HCT116 (cell line): ENCODE measurements around the gene CYTIP. TPM values are rescaled to one million over a fixed set of nuclear protein-coding genes. Genes with fewer than 3 reads are reported as not detected.

Source experiments
- ATAC-seq: fragments of 200-7000 bp; cut with Tn5 transposase; 2 replicates; pipeline ENCODE4 v1.9.1; 2020; ENCODE audit warnings: mild to moderate bottlenecking, moderate library complexity
- BruUV-seq: library from RNA; stranded (reverse); fragments of 400-500 nt; replicated peaks from 2 replicates; lab custom pipeline; 2021; lab: Mats Ljungman, UMichigan
- CTCF ChIA-PET: fragments of 300-600 bp; sonication (Branson Sonifier 250); formaldehyde crosslinking; loops from one replicate; lab custom pipeline; 2021; ENCODE audit warnings: antibody characterized with exemption; lab: Charles Lee
- POLR2A ChIA-PET: fragments of 300-600, 350-600 bp; sonication (Branson Sonifier 250); formaldehyde crosslinking; loops from one replicate; lab custom pipeline; 2021; ENCODE audit warnings: antibody characterized with exemption; lab: Charles Lee
- RAD21 ChIA-PET, 2 experiments: fragments of 300-600 bp; sonication (Branson Sonifier 250); formaldehyde crosslinking; loops; one replicate each; lab custom pipeline; 2023; ENCODE audit warnings: low total read pairs in 2 of 2; ENCODE audit not compliant: uncharacterized antibody in 2 of 2, unreplicated experiment in 2 of 2, low non-redundant PET in 1 of 2; lab: Charles Lee
- DNase-seq: peaks from one replicate; pipeline ENCODE4 v3.0.0-alpha.2; 2010; ENCODE audit warnings: low read depth, low spot score
- H2AFZ ChIP-seq: fragments of 200-600 bp; shearing (Covaris generic), sonication (generic); 2 replicates; pipeline ENCODE4 v1.6.1; 2017; ENCODE audit warnings: low read depth, mixed run types, mixed read lengths, antibody characterized with exemption, low read length; ENCODE audit not compliant: poor library complexity, severe bottlenecking
- H3K27ac ChIP-seq: 2 replicates; pipeline ENCODE4 v1.5.1; 2012; ENCODE audit warnings: low read depth, low read length
- H3K27me3 ChIP-seq: fragments of 200-600 bp; sonication (generic); 2 replicates; pipeline ENCODE4 v1.6.1; 2016; ENCODE audit warnings: mixed run types, low read length, mixed read lengths; ENCODE audit not compliant: insufficient read depth
- H3K36me3 ChIP-seq, 2 experiments: fragments of 200-500 bp in 1 of 2; fragments of 200-600 bp in 1 of 2; sonication (Bioruptor generic) in 1 of 2; sonication (generic) in 1 of 2; 2 replicates each; pipeline versions ENCODE4 v1.5.1 to v1.6.1; 2014 to 2016; ENCODE audit warnings: low read length in 2 of 2, inconsistent platforms in 1 of 2, mixed read lengths in 1 of 2, mixed run types in 1 of 2; ENCODE audit not compliant: insufficient read depth in 2 of 2, control insufficient read depth in 1 of 2
- H3K4me1 ChIP-seq, 2 experiments: fragments of 200-600 bp in 1 of 2; sonication (generic) in 1 of 2; 2 replicates each; pipeline versions ENCODE4 v1.5.1 to v1.6.1; 2012 to 2017; ENCODE audit warnings: low read length in 2 of 2, inconsistent platforms in 1 of 2, mild to moderate bottlenecking in 1 of 2, mixed read lengths in 1 of 2, mixed run types in 1 of 2, moderate library complexity in 1 of 2; ENCODE audit not compliant: insufficient read depth in 2 of 2, control insufficient read depth in 1 of 2
- H3K4me2 ChIP-seq: fragments of 200-600 bp; sonication (generic); 2 replicates; pipeline ENCODE4 v1.6.1; 2017; ENCODE audit warnings: mixed run types, low read length, mixed read lengths
- H3K4me3 ChIP-seq, 2 experiments: fragments of 200-600 bp in 1 of 2; sonication (generic) in 1 of 2; replicated peaks in 1 of 2; 2 replicates each; pipeline ENCODE4 v1.5.1; 2011 to 2016; ENCODE audit warnings: low read length in 2 of 2, control low read depth in 1 of 2, low read depth in 1 of 2, mild to moderate bottlenecking in 1 of 2, mixed read lengths in 1 of 2, mixed run types in 1 of 2
- H3K79me2 ChIP-seq: fragments of 200-600 bp; sonication (generic); 2 replicates; pipeline ENCODE4 v1.6.1; 2017; ENCODE audit warnings: mild to moderate bottlenecking, mixed run types, low read length, moderate library complexity, mixed read lengths; ENCODE audit not compliant: insufficient read depth
- H3K9ac ChIP-seq: fragments of 200-600 bp; sonication (generic); 2 replicates; pipeline ENCODE4 v1.6.1; 2016; ENCODE audit warnings: low read length, mixed read lengths
- H3K9me2 ChIP-seq: fragments of 200-600 bp; sonication (generic), shearing (Covaris generic); 2 replicates; pipeline ENCODE4 v1.6.1; 2017; ENCODE audit warnings: mixed run types, mild to moderate bottlenecking, moderate library complexity; ENCODE audit not compliant: insufficient read depth
- H3K9me3 ChIP-seq, 2 experiments: fragments of 200-500 bp in 1 of 2; fragments of 200-600 bp in 1 of 2; sonication (Bioruptor generic) in 1 of 2; sonication (generic) in 1 of 2; 2 replicates each; pipeline ENCODE4 v1.6.1; 2014 to 2017; ENCODE audit warnings: low read length in 2 of 2, mixed read lengths in 2 of 2, inconsistent platforms in 1 of 2, low read depth in 1 of 2, mild to moderate bottlenecking in 1 of 2, mixed run types in 1 of 2, moderate library complexity in 1 of 2; ENCODE audit not compliant: control insufficient read depth in 1 of 2, insufficient read depth in 1 of 2
- H4K20me1 ChIP-seq: fragments of 200-600 bp; sonication (generic), shearing (Covaris generic); 2 replicates; pipeline ENCODE4 v1.6.1; 2017; ENCODE audit warnings: mixed run types, mild to moderate bottlenecking, moderate library complexity; ENCODE audit not compliant: insufficient read depth
- ATF3 ChIP-seq: IDR thresholded peaks from 2 replicates; pipeline ENCODE4 v1.6.1; 2012
- EGR1 ChIP-seq: IDR thresholded peaks from 2 replicates; pipeline ENCODE4 v1.6.1; 2012; ENCODE audit warnings: low read depth
- ELF1 ChIP-seq: IDR thresholded peaks from 2 replicates; pipeline ENCODE4 v1.6.1; 2012; ENCODE audit warnings: low read depth, borderline replicate concordance
- EZH2 ChIP-seq: fragments of 200-600 bp; sonication (generic); IDR thresholded peaks from 2 replicates; pipeline ENCODE4 v1.6.1; 2017; ENCODE audit warnings: antibody characterized with exemption, mixed run types
- EZH2phosphoT487 ChIP-seq: fragments of 200-600 bp; IDR thresholded peaks from 2 replicates; pipeline ENCODE4 v1.6.1; 2018; ENCODE audit warnings: antibody characterized with exemption, borderline replicate concordance
- FOSL1 ChIP-seq: IDR thresholded peaks from 2 replicates; pipeline ENCODE4 v1.6.1; 2012; ENCODE audit warnings: low read depth
- MAX ChIP-seq: IDR thresholded peaks from 2 replicates; pipeline ENCODE4 v1.6.1; 2012
- POLR2A ChIP-seq: IDR thresholded peaks from 2 replicates; pipeline ENCODE4 v1.7.0; 2011; ENCODE audit warnings: borderline replicate concordance; ENCODE audit not compliant: insufficient read depth, insufficient read length; ENCODE audit errors: extremely low read depth
- REST ChIP-seq: IDR thresholded peaks from 2 replicates; pipeline ENCODE4 v1.6.1; 2012; ENCODE audit warnings: low read depth
- SP1 ChIP-seq: IDR thresholded peaks from 2 replicates; pipeline ENCODE4 v1.6.1; 2012; ENCODE audit warnings: low read depth
- SRF ChIP-seq: IDR thresholded peaks from 2 replicates; pipeline ENCODE4 v1.6.1; 2012; ENCODE audit warnings: low read depth
- TCF7L2 ChIP-seq: IDR thresholded peaks from 2 replicates; pipeline ENCODE4 v1.7.0; 2011; ENCODE audit warnings: borderline replicate concordance, inconsistent platforms; ENCODE audit not compliant: insufficient read depth, insufficient read length; ENCODE audit errors: extremely low read depth
- YY1 ChIP-seq: IDR thresholded peaks from 2 replicates; pipeline ENCODE4 v1.6.1; 2011; ENCODE audit warnings: low read length, low read depth, moderate library complexity, mild to moderate bottlenecking; ENCODE audit not compliant: insufficient replicate concordance; ENCODE audit errors: extremely low read depth
- ZFX ChIP-seq: fragments of 450-650 bp; IDR thresholded peaks from 2 replicates; pipeline ENCODE4 v1.6.1; 2017
- ZNF274 ChIP-seq: fragments of 200-500 bp; sonication (Bioruptor generic); IDR thresholded peaks from 2 replicates; pipeline ENCODE4 v1.6.1; 2014; ENCODE audit warnings: mild to moderate bottlenecking, low read depth, low read length, inconsistent platforms
- intact Hi-C: fragments of 100-400 bp; cut with micrococcal nuclease; formaldehyde crosslinking; loops from 2 replicates; pipeline ENCODE4 v1.10.0; 2022
- total RNA-seq: library from RNA; stranded (reverse); gene quantifications from one replicate; pipeline ENCODE4 v1.2.1, GENCODE V29; 2021; ENCODE audit not compliant: unreplicated experiment

CYTIP gene
- total RNA-seq, 1 experiment from 2014 or later = 0.64 TPM

- POLR2A ChIA-PET = no interaction called here
- TF ChIP-seq EZH2 = no peak
- no peak for TF ChIP-seq REST
- TF ChIP-seq ZNF274 = no peak
- TF ChIP-seq ZFX = no peak
- TF ChIP-seq POLR2A = no peak
- no peak for TF ChIP-seq EZH2phosphoT487
- TF ChIP-seq ELF1 = no peak
- no peak for TF ChIP-seq SRF
- no peak for TF ChIP-seq MAX
- TF ChIP-seq ATF3 = no peak
- no peak for TF ChIP-seq SP1
- TF ChIP-seq TCF7L2 = no peak
- no peak for TF ChIP-seq YY1
- TF ChIP-seq EGR1 = no peak
- TF ChIP-seq FOSL1 = no peak
- BruUV-seq = no TSS peak
- Histone ChIP-seq H3K9me3 (no peaks in the 10 kb centered on the region), H3K4me3 (no peak overlapping the region), H3K27ac (no peak overlapping the region), H3K9ac (no peak overlapping the region), H3K36me3 (no peaks in the 10 kb centered on the region), H3K4me1 (no peaks in the 10 kb centered on the region), H3K4me2 (no peak overlapping the region), H2AFZ (no peak overlapping the region), H3K9me2 (no peaks in the 10 kb centered on the region), H3K79me2 (no peaks in the 10 kb centered on the region), H3K27me3 (no peaks in the 10 kb centered on the region), H4K20me1 (no peaks in the 10 kb centered on the region)
- RAD21 ChIA-PET = no interaction called here
- no peak for ATAC-seq
- CTCF ChIA-PET = no interaction called here
- intact Hi-C loops = no loop called here
- no peak for DNase-seq
Measured at GRCh38 chr2:157424374-157424773, 19.5 kb downstream of the CYTIP start.
